Sigmoid colon (tissue), 4 donors: ENCODE results near the gene POGLUT2.

Experiments used
- EP300 ChIP-seq, 4 donors: sonication (generic); formaldehyde crosslinking; IDR thresholded peaks; one replicate each; pipeline ENCODE4 v1.6.1; 2017; ENCODE audit warnings: antibody characterized with exemption in 4 of 4
- POLR2A ChIP-seq, 2 donors: fragments of 450-650 bp; IDR thresholded peaks; one replicate each; pipeline ENCODE4 v1.6.1; 2016; ENCODE audit warnings: antibody characterized with exemption in 2 of 2, mild to moderate bottlenecking in 2 of 2, moderate library complexity in 2 of 2
- POLR2AphosphoS5 ChIP-seq, 4 donors: sonication (generic); formaldehyde crosslinking; IDR thresholded peaks; one replicate each; pipeline ENCODE4 v1.6.1; 2017; ENCODE audit warnings: antibody characterized with exemption in 4 of 4
- TF ChIP-seq, protein P1 (sequence below), 4 experiments: fragments of 450-650 bp in 3 of 4; fragments of 200-600 bp in 1 of 4; IDR thresholded peaks; one replicate each; pipeline ENCODE4 v1.5.1; 2016 to 2019; ENCODE audit warnings: antibody characterized with exemption in 4 of 4, mild to moderate bottlenecking in 3 of 4, moderate library complexity in 2 of 4

- TF ChIP-seq, protein P1, sequence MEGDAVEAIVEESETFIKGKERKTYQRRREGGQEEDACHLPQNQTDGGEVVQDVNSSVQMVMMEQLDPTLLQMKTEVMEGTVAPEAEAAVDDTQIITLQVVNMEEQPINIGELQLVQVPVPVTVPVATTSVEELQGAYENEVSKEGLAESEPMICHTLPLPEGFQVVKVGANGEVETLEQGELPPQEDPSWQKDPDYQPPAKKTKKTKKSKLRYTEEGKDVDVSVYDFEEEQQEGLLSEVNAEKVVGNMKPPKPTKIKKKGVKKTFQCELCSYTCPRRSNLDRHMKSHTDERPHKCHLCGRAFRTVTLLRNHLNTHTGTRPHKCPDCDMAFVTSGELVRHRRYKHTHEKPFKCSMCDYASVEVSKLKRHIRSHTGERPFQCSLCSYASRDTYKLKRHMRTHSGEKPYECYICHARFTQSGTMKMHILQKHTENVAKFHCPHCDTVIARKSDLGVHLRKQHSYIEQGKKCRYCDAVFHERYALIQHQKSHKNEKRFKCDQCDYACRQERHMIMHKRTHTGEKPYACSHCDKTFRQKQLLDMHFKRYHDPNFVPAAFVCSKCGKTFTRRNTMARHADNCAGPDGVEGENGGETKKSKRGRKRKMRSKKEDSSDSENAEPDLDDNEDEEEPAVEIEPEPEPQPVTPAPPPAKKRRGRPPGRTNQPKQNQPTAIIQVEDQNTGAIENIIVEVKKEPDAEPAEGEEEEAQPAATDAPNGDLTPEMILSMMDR (IDR thresholded peaks at IDR 0.05): no peak
- TF ChIP-seq EP300 (IDR thresholded peaks at IDR 0.05) (no peak), POLR2AphosphoS5 (IDR thresholded peaks at IDR 0.05) (no peak), POLR2A (IDR thresholded peaks at IDR 0.05) (no peak)
Measured at GRCh38 chr13:102771298-102772041, 27.3 kb downstream of the POGLUT2 start.
